Esophagus mucosa (tissue), 1 donor: ENCODE data around the gene MEPE. TPM values are rescaled to one million over a fixed set of nuclear protein-coding genes. Genes with fewer than 3 reads are reported as not detected.
A peak's percentile ranks its signal among the peaks of the same experiment; 100 is the strongest.

Source experiments
- ATAC-seq: fragments of 200-7000 bp; cut with Tn5 transposase; one replicate; pipeline ENCODE4 v1.9.1; 2020
- total RNA-seq: library from RNA; stranded (reverse); gene quantifications from one replicate; pipeline ENCODE4 v1.2.4, GENCODE V29; 2023
- donor health status: DM: yes; HTN: yes; CAD: no.

MEPE gene
- total RNA-seq = not detected

GRCh38 chr4:87832669-87833068 is at the start of gene MEPE:
TSS of gene MEPE (plus strand) at chr4:87832969. CDS start at chr4:87834715, 1,746 bp downstream.
- ATAC-seq = no peak

- ATAC-seq = no peak
These were observed 49.0 kb upstream of the MEPE start for GRCh38 chr4:87783781-87784180.

GRCh38 chr4:87785731-87786509 is 46.8 kb upstream of the MEPE start:
- no peak for ATAC-seq

- no peak for ATAC-seq
These were observed 33.3 kb upstream of the MEPE start, which contains the start of gene IBSP for GRCh38 chr4:87799301-87800113. TSS of gene IBSP (plus strand) at chr4:87799554. CDS start at chr4:87802362, 2,808 bp downstream.

GRCh38 chr4:87802858-87803257 is 29.9 kb upstream of the MEPE start:
- no peak for ATAC-seq

GRCh38 chr4:87803421-87803820 is 29.3 kb upstream of the MEPE start:
- ATAC-seq = no peak

- ATAC-seq = no peak
These were observed 27.9 kb upstream of the MEPE start for GRCh38 chr4:87804871-87805270.

- no peak for ATAC-seq
These were observed 26.8 kb upstream of the MEPE start for GRCh38 chr4:87805971-87806370.

- ATAC-seq = no peak
These were observed 26.2 kb upstream of the MEPE start for GRCh38 chr4:87806520-87806919.

GRCh38 chr4:87807402-87807801 is 25.4 kb upstream of the MEPE start:
- ATAC-seq = no peak

GRCh38 chr4:87811977-87812376 is 20.8 kb upstream of the MEPE start:
- no peak for ATAC-seq

- ATAC-seq = peak; percentile 93
These were observed 13.4 kb upstream of the MEPE start for GRCh38 chr4:87819281-87819919.

- no peak for ATAC-seq
These were observed 9.6 kb upstream of the MEPE start for GRCh38 chr4:87823200-87823599.

GRCh38 chr4:87823724-87824123 is 9.0 kb upstream of the MEPE start:
- no peak for ATAC-seq

- no peak for ATAC-seq
These were observed 8.4 kb upstream of the MEPE start for GRCh38 chr4:87824352-87824751.

GRCh38 chr4:87834401-87834800 is 1.6 kb downstream of the MEPE start:
- ATAC-seq = no peak

- ATAC-seq = no peak
These were observed 2.4 kb downstream of the MEPE start for GRCh38 chr4:87835197-87835596.

- no peak for ATAC-seq
These were observed 3.0 kb downstream of the MEPE start for GRCh38 chr4:87835743-87836142.

GRCh38 chr4:87838205-87838604 is 5.4 kb downstream of the MEPE start:
- ATAC-seq = no peak

GRCh38 chr4:87838890-87839591 is 6.3 kb downstream of the MEPE start:
- ATAC-seq = peak; percentile 55

- ATAC-seq = no peak
These were observed 6.8 kb downstream of the MEPE start for GRCh38 chr4:87839592-87839946.

- no peak for ATAC-seq
These were observed 7.4 kb downstream of the MEPE start for GRCh38 chr4:87840149-87840548.

- peak; percentile 88 for ATAC-seq
These were observed 11.2 kb downstream of the MEPE start for GRCh38 chr4:87843936-87844335.
